Measurements from ENCODE around the gene DDN. TPM values are rescaled to one million over a fixed set of nuclear protein-coding genes. Genes with fewer than 3 reads are reported as not detected.

Gene DDN
- total and polyA plus RNA-seq, 12 donors = 0.19 to 1.4 (median 0.43) TPM

GRCh38 chr12:48946943-48947342, 52.2 kb downstream of the DDN start:
- H3K27me3 ChIP-seq = no peaks in the 10 kb centered on the region
- WGBS, 2 donors = 51 to 63% methylated on average over 6 of the region's 6 CpGs

GRCh38 chr12:48946205-48946604, 53.0 kb downstream of the DDN start:
- peaks cover 0 to 50% (median 0%) of the 10 kb centered on the region in 9 donors for H3K36me3 ChIP-seq
- intact Hi-C loops (cut with DNase I) = no loop called here

More at GRCh38 chr12:48946943-48947342, 52.2 kb downstream of the DDN start:
- DNase-seq = no peak
- Histone ChIP-seq H3K36me3 (peaks cover 0 to 48% (median 0%) of the 10 kb centered on the region in 9 donors), H3K27ac (no peak overlapping the region), H3K4me1 (peaks cover 0 to 30% (median 9%) of the 10 kb centered on the region in 9 donors), H3K9me3 (no peaks in the 10 kb centered on the region), H3K4me3 (no peak overlapping the region)
- TF ChIP-seq CTCF (IDR thresholded peaks at IDR 0.05) = no peak
- ATAC-seq = no peak
- intact Hi-C loops (cut with DNase I) = no loop called here

More at GRCh38 chr12:48946205-48946604, 53.0 kb downstream of the DDN start:
- Histone ChIP-seq H3K4me3 (no peak overlapping the region), H3K9me3 (no peaks in the 10 kb centered on the region), H3K4me1 (peaks cover 0 to 30% (median 10%) of the 10 kb centered on the region in 9 donors), H3K27ac (no peak overlapping the region), H3K27me3 (no peaks in the 10 kb centered on the region)
- TF ChIP-seq CTCF (IDR thresholded peaks at IDR 0.05) = no peak
- no peak for ATAC-seq
- no peak for DNase-seq

Other genes with a start within 250 kb of the DDN start
- 100 to 1,000 TPM in 8 of 10 donors, 10 to 100 TPM in 2; 84.4 to 144 (median 122) TPM for gene ADCY6, start 210.3 kb downstream of the DDN start, total RNA-seq
- 100 to 1,000 TPM in 1 of 2 donors, 10 to 100 TPM in 1; 35.3 to 123 TPM for gene ADCY6, start 210.3 kb downstream of the DDN start, polyA plus RNA-seq
- gene CACNB3, start 180.9 kb downstream of the DDN start, total RNA-seq = 1 to 10 TPM; 2.2 to 7.8 (median 4.1) TPM
- gene CACNB3, start 180.9 kb downstream of the DDN start, polyA plus RNA-seq = 10 to 100 TPM in 1 of 2 donors, 1 to 10 TPM in 1; 4.3 to 13.5 TPM
- gene DDX23, start 147.2 kb downstream of the DDN start, total RNA-seq = 10 to 100 TPM; 26.1 to 44.7 (median 32.1) TPM
- 10 to 100 TPM; 17.0 to 28.9 TPM for gene DDX23, start 147.2 kb downstream of the DDN start, polyA plus RNA-seq
- gene RND1, start 133.5 kb downstream of the DDN start, total RNA-seq = 1 to 10 TPM in 5 of 10 donors, under 1 TPM in 5; 0.21 to 3.3 (median 0.95) TPM
- gene RND1, start 133.5 kb downstream of the DDN start, polyA plus RNA-seq = 1 to 10 TPM in 1 of 2 donors, under 1 TPM in 1; 0.55 to 1.2 TPM
- 10 to 100 TPM in 1 of 10 donors, 1 to 10 TPM in 9; 1.6 to 18.0 (median 3.5) TPM for gene FKBP11, start 73.9 kb downstream of the DDN start, total RNA-seq
- 10 to 100 TPM; 12.7 to 30.4 TPM for gene FKBP11, start 73.9 kb downstream of the DDN start, polyA plus RNA-seq
- gene ARF3, start 41.9 kb downstream of the DDN start, total RNA-seq = 10 to 100 TPM; 44.2 to 90.8 (median 54.8) TPM
- gene ARF3, start 41.9 kb downstream of the DDN start, polyA plus RNA-seq = 10 to 100 TPM; 30.3 to 48.3 TPM
- gene WNT10B, start 27.6 kb downstream of the DDN start, total RNA-seq = under 1 TPM in 9 of 10 donors, not detected in 1; 0.13 to 0.47 (median 0.20) TPM
- under 1 TPM; 0.20 to 0.22 TPM for gene WNT10B, start 27.6 kb downstream of the DDN start, polyA plus RNA-seq
- not detected for gene WNT1, start 21.1 kb downstream of the DDN start, total RNA-seq
- gene WNT1, start 21.1 kb downstream of the DDN start, polyA plus RNA-seq = not detected
- 100 to 1,000 TPM in 5 of 10 donors, 10 to 100 TPM in 5; 79.4 to 110 (median 100) TPM for gene PRKAG1, start 19.4 kb upstream of the DDN start, total RNA-seq
- 10 to 100 TPM; 71.0 to 77.5 TPM for gene PRKAG1, start 19.4 kb upstream of the DDN start, polyA plus RNA-seq
- gene KMT2D, start 61.4 kb upstream of the DDN start, total RNA-seq = 10 to 100 TPM; 32.6 to 65.3 (median 54.2) TPM
- 10 to 100 TPM in 1 of 2 donors, 1 to 10 TPM in 1; 9.6 to 60.6 TPM for gene KMT2D, start 61.4 kb upstream of the DDN start, polyA plus RNA-seq
- 1 to 10 TPM in 2 of 10 donors, under 1 TPM in 6, not detected in 2; 0.23 to 1.9 (median 0.41) TPM for gene RHEBL1, start 70.6 kb upstream of the DDN start, total RNA-seq
- gene RHEBL1, start 70.6 kb upstream of the DDN start, polyA plus RNA-seq = under 1 TPM; 0.43 to 0.73 TPM
- gene DHH, start 95.4 kb upstream of the DDN start, total RNA-seq = 1 to 10 TPM in 2 of 10 donors, under 1 TPM in 8; 0.32 to 1.6 (median 0.74) TPM
- 1 to 10 TPM in 1 of 2 donors, under 1 TPM in 1; 0.37 to 1.2 TPM for gene DHH, start 95.4 kb upstream of the DDN start, polyA plus RNA-seq
- 10 to 100 TPM; 21.5 to 51.8 (median 30.8) TPM for gene LMBR1L, start 111.5 kb upstream of the DDN start, total RNA-seq
- 10 to 100 TPM; 24.8 to 47.0 TPM for gene LMBR1L, start 111.5 kb upstream of the DDN start, polyA plus RNA-seq
- gene TUBA1B, start 132.0 kb upstream of the DDN start, total RNA-seq = 100 to 1,000 TPM; 201 to 818 (median 309) TPM
- 1,000 to 10,000 TPM in 1 of 2 donors, 100 to 1,000 TPM in 1; 117 to 1,374 TPM for gene TUBA1B, start 132.0 kb upstream of the DDN start, polyA plus RNA-seq
- gene TUBA1A, start 189.7 kb upstream of the DDN start, total RNA-seq = 100 to 1,000 TPM in 8 of 10 donors, 10 to 100 TPM in 2; 93.9 to 258 (median 134) TPM
- 100 to 1,000 TPM in 1 of 2 donors, 10 to 100 TPM in 1; 45.2 to 287 TPM for gene TUBA1A, start 189.7 kb upstream of the DDN start, polyA plus RNA-seq